ENCODE results near the gene APOO. TPM values are rescaled to one million over a fixed set of nuclear protein-coding genes. Genes with fewer than 3 reads are reported as not detected.

Gene APOO
- polyA plus RNA-seq, 1 donor (not counting 4 experiments of a cell fraction or from before 2014, with no cell fraction given): 22.7 TPM

DNA sequence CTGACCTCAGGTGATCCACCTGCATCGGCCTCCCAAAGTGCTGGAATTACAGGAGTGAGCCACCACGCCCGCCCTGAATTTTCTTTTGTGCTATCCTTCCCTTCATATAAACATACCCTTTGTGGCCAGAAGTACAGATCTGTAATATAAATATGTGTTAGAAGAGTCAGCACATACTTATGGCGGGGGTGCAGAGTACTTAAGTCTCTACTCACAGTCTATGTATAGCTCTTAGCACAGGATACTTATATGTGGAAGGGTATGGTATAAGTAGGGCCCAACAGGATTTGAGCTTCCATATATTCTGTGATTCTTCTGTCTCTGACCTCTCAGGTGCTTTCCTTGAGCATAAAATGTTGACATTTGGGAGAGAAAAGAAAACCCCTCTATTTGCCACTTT, 18.3 kb upstream of the APOO start:
- no peak for DNase-seq (ENCODE audit: low read depth, low spot score)
- H3K9me3 ChIP-seq (ENCODE audit: control insufficient read depth, low read depth, low read length): no peaks in the 10 kb centered on the region
- H4K20me1 ChIP-seq (ENCODE audit: control insufficient read depth, extremely low read depth, insufficient read depth, low read length): no peaks in the 10 kb centered on the region
- FAIRE-seq: no peak
- dilution Hi-C loops (cut with MboI; ENCODE audit: extremely low pct_ligation_motif_present, low sequenced_read_pairs): no loop called here
- H3K79me2 ChIP-seq (ENCODE audit: control insufficient read depth, insufficient read depth, low read length): no peaks in the 10 kb centered on the region
- no peak overlapping the region for H2AFZ ChIP-seq (ENCODE audit: control insufficient read depth, low read length)
- no peaks in the 10 kb centered on the region for H3K4me1 ChIP-seq (ENCODE audit: control insufficient read depth, extremely low read depth, insufficient read depth, low read length)
- no peak overlapping the region for H3K4me3 ChIP-seq (ENCODE audit: control insufficient read depth in 2 of 3, extremely low read depth in 1 of 3, insufficient read depth in 2 of 3, low read depth in 1 of 3, low read length in 3 of 3)
- no peaks in the 10 kb centered on the region for H3K9me1 ChIP-seq (ENCODE audit: control insufficient read depth, extremely low read depth, insufficient read depth, low read length)
- no peak overlapping the region for H3K27ac ChIP-seq (ENCODE audit: control insufficient read depth, insufficient read depth, low read length)
- no peak overlapping the region for H3K9ac ChIP-seq (ENCODE audit: control insufficient read depth, extremely low read depth, insufficient read depth, low read length)
- H3K36me3 ChIP-seq (ENCODE audit: control insufficient read depth in 2 of 2, extremely low read depth in 1 of 2, insufficient read depth in 2 of 2, low read length in 2 of 2): no peaks in the 10 kb centered on the region
- H3K4me2 ChIP-seq (ENCODE audit: control insufficient read depth, extremely low read depth, insufficient read depth, low read depth, low read length): no peak overlapping the region
- H3K27me3 ChIP-seq (ENCODE audit: control insufficient read depth, extremely low read depth, insufficient read depth, low read length): peaks cover 3% of the 10 kb centered on the region
- TF ChIP-seq EZH2 (IDR thresholded peaks at IDR 0.05; ENCODE audit: low read length) (no peak), CTCF (optimal IDR thresholded peaks at IDR 0.05 in 1 of 3, IDR thresholded peaks at IDR 0.05 in 1 of 3, conservative IDR thresholded peaks at IDR 0.05 in 1 of 3; ENCODE audit: extremely low read depth in 1 of 3, insufficient read depth in 2 of 3, low read length in 3 of 3) (no peak)

DNA sequence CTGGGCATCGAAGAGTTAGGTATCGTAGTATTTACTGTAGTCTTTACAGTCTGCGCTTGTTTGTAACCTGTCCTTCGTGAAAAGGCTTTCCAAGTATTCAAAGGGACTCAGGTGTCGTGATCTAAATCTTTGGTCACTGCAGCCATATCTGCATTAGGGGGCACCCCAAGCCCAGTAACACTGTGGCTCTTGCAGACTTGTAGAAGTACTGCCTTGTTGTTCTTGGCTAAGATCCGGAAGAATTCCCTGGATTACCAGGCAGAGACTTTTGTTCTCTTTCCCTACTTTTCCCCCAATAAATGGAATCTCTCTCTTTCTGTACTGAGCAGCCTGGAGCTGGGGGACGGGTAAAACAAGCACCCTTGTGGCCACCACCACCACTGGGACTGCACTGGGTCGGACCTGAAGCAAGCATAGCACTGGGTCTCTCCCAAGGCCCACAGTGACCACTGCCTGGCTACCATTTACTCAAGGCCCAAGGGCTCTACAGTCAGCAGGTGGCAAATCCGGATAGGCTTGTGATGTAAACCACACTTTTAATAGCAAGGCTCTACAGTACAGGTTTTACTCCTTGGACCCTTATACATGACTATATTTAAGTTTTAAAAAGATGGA, 12.1 kb upstream of the APOO start:
- no peak overlapping the region for H3K27ac ChIP-seq (ENCODE audit: control insufficient read depth, insufficient read depth, low read length)
- no peaks in the 10 kb centered on the region for H3K9me3 ChIP-seq (ENCODE audit: control insufficient read depth, low read depth, low read length)
- H3K79me2 ChIP-seq (ENCODE audit: control insufficient read depth, insufficient read depth, low read length): no peaks in the 10 kb centered on the region
- no peak for FAIRE-seq
- no peaks in the 10 kb centered on the region for H3K9me1 ChIP-seq (ENCODE audit: control insufficient read depth, extremely low read depth, insufficient read depth, low read length)
- dilution Hi-C loops (cut with MboI; ENCODE audit: extremely low pct_ligation_motif_present, low sequenced_read_pairs): no loop called here
- peaks cover 3% of the 10 kb centered on the region for H3K27me3 ChIP-seq (ENCODE audit: control insufficient read depth, extremely low read depth, insufficient read depth, low read length)
- no peaks in the 10 kb centered on the region for H4K20me1 ChIP-seq (ENCODE audit: control insufficient read depth, extremely low read depth, insufficient read depth, low read length)
- H3K4me2 ChIP-seq (ENCODE audit: control insufficient read depth, extremely low read depth, insufficient read depth, low read depth, low read length): no peak overlapping the region
- no peak overlapping the region for H3K4me3 ChIP-seq (ENCODE audit: control insufficient read depth in 2 of 3, extremely low read depth in 1 of 3, insufficient read depth in 2 of 3, low read depth in 1 of 3, low read length in 3 of 3)
- DNase-seq (ENCODE audit: low read depth, low spot score): no peak
- no peak for TF ChIP-seq CTCF (optimal IDR thresholded peaks at IDR 0.05 in 1 of 3, IDR thresholded peaks at IDR 0.05 in 1 of 3, conservative IDR thresholded peaks at IDR 0.05 in 1 of 3; ENCODE audit: extremely low read depth in 1 of 3, insufficient read depth in 2 of 3, low read length in 3 of 3)
- no peak for TF ChIP-seq EZH2 (IDR thresholded peaks at IDR 0.05; ENCODE audit: low read length)
- no peaks in the 10 kb centered on the region for H3K36me3 ChIP-seq (ENCODE audit: control insufficient read depth in 2 of 2, extremely low read depth in 1 of 2, insufficient read depth in 2 of 2, low read length in 2 of 2)
- no peak overlapping the region for H2AFZ ChIP-seq (ENCODE audit: control insufficient read depth, low read length)
- no peaks in the 10 kb centered on the region for H3K4me1 ChIP-seq (ENCODE audit: control insufficient read depth, extremely low read depth, insufficient read depth, low read length)
- H3K9ac ChIP-seq (ENCODE audit: control insufficient read depth, extremely low read depth, insufficient read depth, low read length): no peak overlapping the region
